A549 (cell line): ENCODE results near the gene AHNAK2. TPM values are rescaled to one million over a fixed set of nuclear protein-coding genes. Genes with fewer than 3 reads are reported as not detected.
"Not testable (repeated sequence)": the region's sequence is repeated elsewhere in the genome, so short reads cannot be mapped to it uniquely, and the experiment has no call there.

ENCODE experiments used
- ATAC-seq, 2 experiments: fragments of 200-7000 bp in 1 of 2; fragments of >200 bp in 1 of 2; cut with Nextera tagmentation in 1 of 2; cut with Tn5 transposase in 1 of 2; 3 replicates each; pipeline versions ENCODE4 v1.8.0 to v1.9.1; 2018 to 2020; ENCODE audit warnings: mild to moderate bottlenecking in 1 of 2, moderate library complexity in 1 of 2
- CTCF ChIA-PET: fragments of 300-600 bp; sonication (Branson Sonifier 250); formaldehyde crosslinking; extraction: SDS; loops from one replicate; lab custom pipeline; 2021; ENCODE audit warnings: antibody characterized with exemption, inconsistent platforms; lab: Yijun Ruan, JAX
- POLR2A ChIA-PET: fragments of 350-600 bp; formaldehyde crosslinking; extraction: SDS; loops from one replicate; lab custom pipeline; 2021; ENCODE audit warnings: antibody characterized with exemption, inconsistent platforms; lab: Yijun Ruan, JAX
- DNase-seq, 2 experiments: peaks; one replicate each; pipeline versions ENCODE4 v3.0.0 to v3.0.0-alpha.2; 2011 to 2016; ENCODE audit warnings: low read depth in 1 of 2, low spot score in 1 of 2
- FAIRE-seq: peaks from 2 replicates; lab custom pipeline; 2011; peaks lifted over from hg19 to GRCh38; lab: Jason Lieb, UNC
- H3K27ac ChIP-seq, 2 experiments: fragments of >200 bp; sonication (Bioruptor Twin); formaldehyde crosslinking; 3 replicates each; pipeline ENCODE4 v1.5.1; 2016 to 2017
- H3K4me1 ChIP-seq: fragments of >200 bp; sonication (Bioruptor Twin); formaldehyde crosslinking; 3 replicates; pipeline ENCODE4 v1.6.1; 2016
- H3K4me2 ChIP-seq: fragments of >200 bp; sonication (Bioruptor Twin); formaldehyde crosslinking; 3 replicates; pipeline ENCODE4 v1.6.1; 2016
- H3K4me3 ChIP-seq: fragments of >200 bp; sonication (Bioruptor Twin); formaldehyde crosslinking; 3 replicates; pipeline ENCODE4 v1.5.1; 2016
- H3K9me3 ChIP-seq: fragments of >200 bp; sonication (Bioruptor Twin); formaldehyde crosslinking; 3 replicates; pipeline ENCODE4 v1.6.1; 2016
- CBX2 ChIP-seq: fragments of 200-600 bp; sonication (generic); IDR thresholded peaks from 2 replicates; pipeline ENCODE4 v1.6.1; 2016; ENCODE audit warnings: low read depth, mild to moderate bottlenecking, borderline replicate concordance
- CBX8 ChIP-seq: fragments of 200-600 bp; sonication (generic); IDR thresholded peaks from 2 replicates; pipeline ENCODE4 v1.6.1; 2016
- CEBPB ChIP-seq, 2 experiments: fragments of >200 bp in 1 of 2; sonication (Bioruptor Twin) in 1 of 2; formaldehyde crosslinking in 1 of 2; IDR thresholded peaks; 2 replicates each; pipeline ENCODE4 v1.6.1; 2012 to 2016
- CHD4 ChIP-seq: fragments of 200-600 bp; sonication (generic); IDR thresholded peaks from 2 replicates; pipeline ENCODE4 v1.6.1; 2016; ENCODE audit warnings: antibody characterized with exemption, mild to moderate bottlenecking, borderline replicate concordance
- CTCF ChIP-seq: fragments of >200 bp; sonication (Bioruptor Twin); formaldehyde crosslinking; IDR thresholded peaks from 3 replicates; pipeline ENCODE4 v1.5.1; 2016
- E2F6 ChIP-seq: IDR thresholded peaks from 2 replicates; pipeline ENCODE4 v1.6.1; 2012; ENCODE audit warnings: low read depth, borderline replicate concordance
- FOSB ChIP-seq: fragments of 250-450 bp; sonication (Bioruptor Pico); IDR thresholded peaks from 2 replicates; pipeline ENCODE4 v1.5.0; 2020; ENCODE audit warnings: mild to moderate bottlenecking, moderate library complexity
- FOSL2 ChIP-seq, 2 experiments: fragments of 450-650 bp in 1 of 2; fragments of >200 bp in 1 of 2; sonication (Bioruptor Twin) in 1 of 2; formaldehyde crosslinking; IDR thresholded peaks; 2 replicates each; pipeline versions ENCODE4 v1.5.0 to v1.6.1; 2016 to 2020; ENCODE audit warnings: mild to moderate bottlenecking in 1 of 2, moderate library complexity in 1 of 2
- HDAC2 ChIP-seq: fragments of 200-600 bp; sonication (generic); IDR thresholded peaks from 2 replicates; pipeline ENCODE4 v1.6.1; 2016
- HEYL ChIP-seq: fragments of 250-450 bp; sonication (Bioruptor Pico); IDR thresholded peaks from 2 replicates; pipeline ENCODE4 v1.8.0; 2021; ENCODE audit warnings: mild to moderate bottlenecking, moderate library complexity
- HOXB13 ChIP-seq: fragments of 250-450 bp; sonication (Bioruptor Pico); IDR thresholded peaks from 2 replicates; pipeline ENCODE4 v1.5.0; 2020; ENCODE audit warnings: low read depth, mild to moderate bottlenecking, moderate library complexity
- JUN ChIP-seq, 2 experiments: fragments of >200 bp; sonication (Bioruptor Twin); formaldehyde crosslinking; IDR thresholded peaks; 2 replicates in 1 of 2; 3 replicates in 1 of 2; pipeline ENCODE4 v1.6.1; 2016 to 2017
- JUNB ChIP-seq: fragments of >200 bp; sonication (Bioruptor Twin); formaldehyde crosslinking; IDR thresholded peaks from 2 replicates; pipeline ENCODE4 v1.6.1; 2016
- KDM1A ChIP-seq: fragments of 200-600 bp; sonication (generic); IDR thresholded peaks from 2 replicates; pipeline ENCODE4 v1.6.1; 2016; ENCODE audit warnings: low read depth, mild to moderate bottlenecking
- MYC ChIP-seq: IDR thresholded peaks from 2 replicates; pipeline ENCODE4 v1.6.1; 2012; ENCODE audit warnings: mild to moderate bottlenecking, inconsistent platforms, low read length, improper control_type of control experiment, borderline replicate concordance
- PHF8 ChIP-seq: fragments of 200-600 bp; sonication (generic); IDR thresholded peaks from 2 replicates; pipeline ENCODE4 v1.6.1; 2016; ENCODE audit warnings: low read depth, mild to moderate bottlenecking, antibody characterized with exemption, moderate library complexity, borderline replicate concordance
- POLR2AphosphoS2 ChIP-seq: conservative IDR thresholded peaks from 2 replicates; pipeline ENCODE4 v1.6.1; 2012; ENCODE audit warnings: low read length, improper control_type of control experiment, inconsistent platforms
- SMC3 ChIP-seq: fragments of >200 bp; sonication (Bioruptor Twin); formaldehyde crosslinking; IDR thresholded peaks from 3 replicates; pipeline ENCODE4 v1.6.1; 2018; ENCODE audit warnings: inconsistent platforms
- TP53 ChIP-seq: fragments of 250-450 bp; sonication (Bioruptor Pico); IDR thresholded peaks from 2 replicates; pipeline ENCODE4 v1.5.0; 2021; ENCODE audit warnings: mild to moderate bottlenecking, moderate library complexity
- ZC3H11A ChIP-seq: fragments of 450-650 bp; IDR thresholded peaks from 2 replicates; pipeline ENCODE4 v1.6.1; 2014; ENCODE audit warnings: antibody characterized with exemption, mild to moderate bottlenecking
- WGBS: methylation state at CpG from one replicate; pipeline ENCODE4 v1.1.6; 2017; ENCODE audit errors: missing lambda C conversion rate; 5-methylcytosine and 5-hydroxymethylcytosine counted together
- polyA plus RNA-seq, 4 experiments: library from polyadenylated mRNA; depleted of rRNA in 3 of 4; stranded (reverse); fragments of >200 nt; fragmentation: RNase III in 1 of 4; extraction: RNeasy Plus Mini Kit Qiagen cat#74134 plus additional on column Dnase treatment in 1 of 4; gene quantifications; 2 replicates in 3 of 4; 3 replicates in 1 of 4; pipeline ENCODE4 v1.2.3, GENCODE V29; 2011 to 2017

AHNAK2 gene
- polyA plus RNA-seq, 2 of the 4 experiments (the other 2 are of a cell fraction) = 43.3 to 43.7 TPM

- POLR2A ChIA-PET = no interaction called here
- CTCF ChIA-PET = interaction anchor here (1.1 to 2.5 kb wide), 7 partner anchors 10 to 122 kb away, joined by 3 to 10 read pairs (median 4); no protein-coding TSS in a partner anchor
- no peak overlapping the region for H3K27ac ChIP-seq
- H3K4me1 ChIP-seq = no peaks in the 10 kb centered on the region
- TF ChIP-seq CBX2 = no peak
- no peak for TF ChIP-seq HDAC2
- TF ChIP-seq MYC = no peak
- TF ChIP-seq TP53 = no peak
- no peak for TF ChIP-seq CEBPB (IDR thresholded peaks at IDR 0.05)
- peaks cover 8% of the 10 kb centered on the region for H3K9me3 ChIP-seq
- DNase-seq (no peak), ATAC-seq (no peak), FAIRE-seq (no peak)
- 55% methylated on average over 4 of the region's 4 CpGs for WGBS
- H3K4me2 ChIP-seq = no peak overlapping the region
- no peak overlapping the region for H3K4me3 ChIP-seq
These were observed 54.3 kb downstream of the AHNAK2 start for GRCh38 chr14:104923640-104924420.

- WGBS = 52% methylated on average over 3 of the region's 3 CpGs
- DNase-seq (no peak), FAIRE-seq (no peak), ATAC-seq (no peak)
- H3K27ac ChIP-seq = no peak overlapping the region
- H3K4me2 ChIP-seq = no peak overlapping the region
- no peaks in the 10 kb centered on the region for H3K4me1 ChIP-seq
- CTCF ChIA-PET = no interaction called here
- POLR2A ChIA-PET = no interaction called here
- peaks cover 8% of the 10 kb centered on the region for H3K9me3 ChIP-seq
- no peak overlapping the region for H3K4me3 ChIP-seq
- no peak for TF ChIP-seq SMC3
- no peak for TF ChIP-seq JUN (IDR thresholded peaks at IDR 0.05)
- TF ChIP-seq E2F6 = no peak
- no peak for TF ChIP-seq FOSB (CRISPR knock-in tag)
- TF ChIP-seq PHF8 = no peak
- no peak for TF ChIP-seq CBX2
- no peak for TF ChIP-seq POLR2AphosphoS2
- TF ChIP-seq CTCF = no peak
- no peak for TF ChIP-seq FOSL2 (IDR thresholded peaks at IDR 0.05)
- TF ChIP-seq FOSL2 (CRISPR knock-in tag; IDR thresholded peaks at IDR 0.05) = no peak
- TF ChIP-seq ZC3H11A = no peak
- no peak for TF ChIP-seq JUNB
- no peak for TF ChIP-seq KDM1A
- TF ChIP-seq CHD4 = no peak
- TF ChIP-seq HOXB13 = no peak
- TF ChIP-seq CBX8 = no peak
- no peak for TF ChIP-seq HEYL (CRISPR knock-in tag)
These were observed 58.2 kb downstream of the AHNAK2 start for GRCh38 chr14:104919993-104920315.

GRCh38 chr14:104919152-104919992 is 58.8 kb downstream of the AHNAK2 start:
- FAIRE-seq, H3K9me3 ChIP-seq, H3K4me1 ChIP-seq, H3K4me2 ChIP-seq, H3K27ac ChIP-seq, ATAC-seq, POLR2A ChIA-PET, H3K4me3 ChIP-seq, DNase-seq: not testable (repeated sequence)
- 65% methylated on average over 12 of the region's 12 CpGs for WGBS
- CTCF ChIA-PET = interaction anchor here (0.9 kb wide), 1 partner anchor 10 kb away, joined by 3 read pairs; no protein-coding TSS in a partner anchor
